Dendritic cell treated with granulocyte-macrophage colony-stimulating factor and Interleukin-4, amounts not matched to agents 40 ng/mL and 50 ng/mL, for 4 days (primary cell): ENCODE data around the gene SCO1.
"Not testable (repeated sequence)": the region's sequence is repeated elsewhere in the genome, so short reads cannot be mapped to it uniquely, and the experiment has no call there.

Experiments used
- H3K27ac Mint-ChIP-seq: one replicate; pipeline ENCODE4 v1.8.0; 2022; ENCODE audit warnings: mild to moderate bottlenecking, mixed read lengths
- H3K27me3 Mint-ChIP-seq: one replicate; pipeline ENCODE4 v1.8.0; 2022; ENCODE audit warnings: mild to moderate bottlenecking, mixed read lengths
- H3K36me3 Mint-ChIP-seq: one replicate; pipeline ENCODE4 v1.8.0; 2022; ENCODE audit warnings: low read depth, mixed read lengths
- H3K4me1 Mint-ChIP-seq: one replicate; pipeline ENCODE4 v1.8.0; 2022; ENCODE audit warnings: low read depth, mixed read lengths
- H3K4me3 Mint-ChIP-seq: one replicate; pipeline ENCODE4 v1.8.0; 2022; ENCODE audit warnings: mild to moderate bottlenecking, moderate library complexity, mixed read lengths
- H3K9me3 Mint-ChIP-seq: one replicate; pipeline ENCODE4 v1.8.0; 2022; ENCODE audit warnings: mixed read lengths
- intact Hi-C: fragments of 100-400 bp; cut with micrococcal nuclease; formaldehyde crosslinking; loops from one replicate; pipeline ENCODE4 v1.15.0; 2022

SCO1 gene

GRCh38 chr17:10732121-10732520 is 34.8 kb upstream of the SCO1 start:
- H3K9me3 Mint-ChIP-seq, H3K36me3 Mint-ChIP-seq, H3K4me3 Mint-ChIP-seq, H3K27ac Mint-ChIP-seq, intact Hi-C loops, H3K27me3 Mint-ChIP-seq: not testable (repeated sequence)
- H3K4me1 Mint-ChIP-seq: peaks cover 19% of the 10 kb centered on the region

- intact Hi-C loops: no loop called here
- Mint-ChIP-seq H3K36me3 (peaks cover 6% of the 10 kb centered on the region), H3K4me1 (peaks cover 16% of the 10 kb centered on the region), H3K4me3 (no peak overlapping the region), H3K27me3 (peaks cover 8% of the 10 kb centered on the region), H3K9me3 (no peaks in the 10 kb centered on the region), H3K27ac (no peak overlapping the region)
Measured at GRCh38 chr17:10731408-10731879, 34.1 kb upstream of the SCO1 start.

- H3K27me3 Mint-ChIP-seq, intact Hi-C loops, H3K36me3 Mint-ChIP-seq, H3K9me3 Mint-ChIP-seq: not testable (repeated sequence)
- peak overlapping the region; percentile 96 for H3K4me3 Mint-ChIP-seq
- peaks cover 16% of the 10 kb centered on the region for H3K4me1 Mint-ChIP-seq
- peak overlapping the region; percentile 85 for H3K27ac Mint-ChIP-seq
Measured at GRCh38 chr17:10730247-10730646, 32.9 kb upstream of the SCO1 start.

- peaks cover 6% of the 10 kb centered on the region for H3K36me3 Mint-ChIP-seq
- H3K4me1 Mint-ChIP-seq: peaks cover 16% of the 10 kb centered on the region
- H3K4me3 Mint-ChIP-seq: peak within 1 kb of the TSS; percentile 96
- intact Hi-C loops: loop anchor here (2.0 kb wide), 1 partner anchor 31 kb away; no protein-coding TSS in a partner anchor
- no peaks in the 10 kb centered on the region for H3K9me3 Mint-ChIP-seq
- peaks cover 8% of the 10 kb centered on the region for H3K27me3 Mint-ChIP-seq
- peak within 1 kb of the TSS; percentile 85 for H3K27ac Mint-ChIP-seq
Measured at GRCh38 chr17:10729334-10730193, 32.2 kb upstream of the SCO1 start, which contains the start of gene TMEM220. TMEM220 (minus strand) TSS chr17:10730023; CDS start chr17:10729851, 172 bp downstream.

GRCh38 chr17:10728331-10728892 is 31.1 kb upstream of the SCO1 start:
- intact Hi-C loops: loop anchor here (2.0 kb wide), 1 partner anchor 30 kb away; no protein-coding TSS in a partner anchor
- peaks cover 16% of the 10 kb centered on the region for H3K4me1 Mint-ChIP-seq
- no peaks in the 10 kb centered on the region for H3K9me3 Mint-ChIP-seq
- H3K27ac Mint-ChIP-seq: no peak overlapping the region
- no peak overlapping the region for H3K4me3 Mint-ChIP-seq
- H3K27me3 Mint-ChIP-seq: peaks cover 8% of the 10 kb centered on the region
- H3K36me3 Mint-ChIP-seq: peaks cover 6% of the 10 kb centered on the region

DNA sequence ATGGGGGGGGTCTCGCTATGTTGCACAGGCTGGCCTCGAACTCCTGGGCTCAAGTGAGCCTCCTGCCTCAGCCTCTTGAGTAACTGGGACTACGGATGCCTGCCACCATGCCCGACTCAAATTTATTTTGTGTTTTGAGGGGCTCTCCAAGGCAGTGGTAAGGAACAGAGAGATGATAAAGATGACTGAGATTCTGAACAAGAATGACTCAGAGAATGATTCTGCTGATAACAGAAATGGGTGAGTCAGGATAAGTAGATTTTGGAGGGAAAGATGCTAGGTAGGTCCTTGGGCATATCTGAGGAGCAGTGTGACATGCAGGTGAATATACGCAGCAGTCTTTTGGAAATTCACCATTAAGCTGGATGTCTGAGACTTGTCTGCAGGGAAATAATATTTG is 29.9 kb upstream of the SCO1 start:
- Mint-ChIP-seq H3K4me1 (peaks cover 16% of the 10 kb centered on the region), H3K36me3 (peaks cover 6% of the 10 kb centered on the region), H3K27ac (no peak overlapping the region), H3K4me3 (no peak overlapping the region), H3K9me3 (no peaks in the 10 kb centered on the region), H3K27me3 (peaks cover 5% of the 10 kb centered on the region)
- intact Hi-C loops: no loop called here

DNA sequence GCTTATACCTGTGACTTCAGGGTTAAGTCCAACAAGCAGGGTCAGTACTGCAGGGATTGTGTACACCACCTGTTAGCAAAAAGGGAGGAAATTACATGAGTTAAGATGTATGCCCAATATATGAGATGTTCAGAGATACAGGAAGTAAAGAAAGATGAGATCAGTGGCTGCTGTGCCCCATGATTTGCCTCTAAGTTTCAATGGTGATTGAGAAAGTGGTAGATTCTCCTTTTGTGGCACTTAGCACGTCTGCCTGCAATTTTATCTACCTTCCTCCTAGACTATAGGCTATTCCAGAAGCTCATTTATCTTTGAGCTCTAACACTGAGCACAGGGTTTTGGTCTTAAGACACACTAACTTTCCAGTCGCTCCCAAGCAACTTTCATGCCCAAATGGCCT is 28.9 kb upstream of the SCO1 start:
- Mint-ChIP-seq H3K4me3 (no peak overlapping the region), H3K9me3 (no peaks in the 10 kb centered on the region), H3K4me1 (peaks cover 14% of the 10 kb centered on the region), H3K27me3 (peaks cover 5% of the 10 kb centered on the region), H3K27ac (no peak overlapping the region), H3K36me3 (peaks cover 6% of the 10 kb centered on the region)
- intact Hi-C loops: no loop called here

DNA sequence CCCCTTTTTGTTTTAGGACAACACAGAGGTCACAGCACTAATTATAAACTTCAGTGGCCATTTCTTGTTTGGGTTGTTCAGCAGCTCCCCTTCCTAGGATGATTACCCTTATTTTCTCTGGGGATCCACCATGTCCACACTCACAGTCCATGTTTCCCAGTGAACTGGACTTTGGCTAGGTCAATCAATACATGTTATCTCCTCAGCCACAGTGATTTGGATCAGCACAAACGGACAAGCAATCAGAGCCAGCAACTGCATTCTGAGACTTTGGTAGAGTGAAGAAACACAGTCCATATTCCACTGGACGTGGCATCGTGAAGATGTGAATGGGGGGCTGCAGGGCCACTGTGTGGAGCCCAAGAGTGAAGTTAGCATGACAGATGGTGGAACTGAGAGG is 27.9 kb upstream of the SCO1 start:
- H3K36me3 Mint-ChIP-seq: peaks cover 6% of the 10 kb centered on the region
- no peak overlapping the region for H3K4me3 Mint-ChIP-seq
- intact Hi-C loops: no loop called here
- H3K9me3 Mint-ChIP-seq: no peaks in the 10 kb centered on the region
- no peak overlapping the region for H3K27ac Mint-ChIP-seq
- peaks cover 5% of the 10 kb centered on the region for H3K27me3 Mint-ChIP-seq
- peaks cover 5% of the 10 kb centered on the region for H3K4me1 Mint-ChIP-seq

- intact Hi-C loops: no loop called here
- Mint-ChIP-seq H3K4me3 (no peak overlapping the region), H3K36me3 (no peaks in the 10 kb centered on the region), H3K27ac (no peak overlapping the region), H3K4me1 (no peaks in the 10 kb centered on the region), H3K9me3 (no peaks in the 10 kb centered on the region), H3K27me3 (peaks cover 2% of the 10 kb centered on the region)
Measured at GRCh38 chr17:10724546-10725195, 27.3 kb upstream of the SCO1 start.

GRCh38 chr17:10718547-10718946 is 21.2 kb upstream of the SCO1 start:
- Mint-ChIP-seq H3K9me3 (no peaks in the 10 kb centered on the region), H3K4me1 (no peaks in the 10 kb centered on the region), H3K4me3 (no peak overlapping the region), H3K27ac (no peak overlapping the region), H3K27me3 (no peaks in the 10 kb centered on the region), H3K36me3 (peaks cover 5% of the 10 kb centered on the region)
- intact Hi-C loops: no loop called here

GRCh38 chr17:10716218-10716617 is 18.9 kb upstream of the SCO1 start:
- no peak overlapping the region for H3K27ac Mint-ChIP-seq
- H3K4me3 Mint-ChIP-seq: no peak overlapping the region
- intact Hi-C loops: no loop called here
- H3K9me3 Mint-ChIP-seq: no peaks in the 10 kb centered on the region
- no peaks in the 10 kb centered on the region for H3K27me3 Mint-ChIP-seq
- no peaks in the 10 kb centered on the region for H3K4me1 Mint-ChIP-seq
- H3K36me3 Mint-ChIP-seq: peaks cover 23% of the 10 kb centered on the region

DNA sequence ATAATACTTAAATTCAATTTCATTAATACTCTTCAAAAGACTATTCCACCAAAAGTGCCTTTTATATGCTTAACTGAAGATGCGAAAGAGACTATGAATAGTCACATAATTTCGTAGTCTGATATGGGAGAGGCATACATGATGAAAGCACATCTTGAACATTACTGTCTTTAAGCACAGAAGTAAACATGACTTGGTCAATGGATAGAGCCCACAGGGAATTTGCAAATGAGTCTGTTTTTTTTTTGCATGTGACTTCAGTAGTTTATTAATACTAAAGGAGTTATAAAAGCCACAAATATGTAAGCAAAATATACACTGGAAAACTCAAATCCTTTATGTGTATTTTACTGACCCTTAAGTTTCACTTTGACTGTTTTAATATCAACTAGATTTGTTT is 16.0 kb upstream of the SCO1 start:
- peaks cover 47% of the 10 kb centered on the region for H3K36me3 Mint-ChIP-seq
- H3K4me3 Mint-ChIP-seq: no peak overlapping the region
- no peak overlapping the region for H3K27ac Mint-ChIP-seq
- intact Hi-C loops: no loop called here
- H3K9me3 Mint-ChIP-seq: no peaks in the 10 kb centered on the region
- H3K27me3 Mint-ChIP-seq: no peaks in the 10 kb centered on the region
- no peaks in the 10 kb centered on the region for H3K4me1 Mint-ChIP-seq

DNA sequence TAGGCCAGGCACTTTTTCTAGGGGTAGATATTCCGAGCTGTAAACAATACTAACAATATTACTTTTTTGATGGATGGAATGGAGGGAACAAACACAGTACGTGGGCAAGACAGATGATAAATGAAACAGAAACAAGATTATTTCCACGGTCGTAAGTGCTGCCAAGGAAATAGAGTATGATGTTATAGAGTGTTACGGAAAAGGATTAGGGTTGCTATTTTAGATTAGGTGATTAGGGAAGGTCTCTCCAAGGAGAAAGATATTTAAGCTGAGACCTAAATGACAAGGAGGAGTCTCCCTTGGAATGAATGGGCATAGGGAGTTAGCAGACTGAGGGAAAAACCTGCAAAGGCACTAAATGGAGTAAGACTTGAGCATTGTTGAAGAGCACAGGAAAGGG is 8.4 kb upstream of the SCO1 start:
- Mint-ChIP-seq H3K27ac (no peak overlapping the region), H3K9me3 (no peaks in the 10 kb centered on the region), H3K4me1 (peaks cover 12% of the 10 kb centered on the region), H3K27me3 (no peaks in the 10 kb centered on the region), H3K36me3 (peaks cover 61% of the 10 kb centered on the region), H3K4me3 (no peak overlapping the region)
- intact Hi-C loops: no loop called here

GRCh38 chr17:10702574-10702973 is 5.2 kb upstream of the SCO1 start:
- no peaks in the 10 kb centered on the region for H3K27me3 Mint-ChIP-seq
- no peak overlapping the region for H3K27ac Mint-ChIP-seq
- H3K4me3 Mint-ChIP-seq: no peak overlapping the region
- peaks cover 19% of the 10 kb centered on the region for H3K4me1 Mint-ChIP-seq
- intact Hi-C loops: no loop called here
- H3K9me3 Mint-ChIP-seq: no peaks in the 10 kb centered on the region
- H3K36me3 Mint-ChIP-seq: peaks cover 41% of the 10 kb centered on the region
